CD4-positive, alpha-beta T cell (primary cell): Measurements from ENCODE around the gene NRXN3. TPM values are rescaled to one million over a fixed set of nuclear protein-coding genes. Genes with fewer than 3 reads are reported as not detected.

ENCODE experiments used
- ATAC-seq: fragments of 200-7000 bp; cut with Tn5 transposase; one replicate; pipeline ENCODE4 v1.10.0; 2022; ENCODE audit warnings: mild to moderate bottlenecking; ENCODE audit not compliant: poor library complexity
- CTCF ChIA-PET: fragments of 350-600 bp; sonication (Branson Sonifier 250); formaldehyde crosslinking; loops from one replicate; lab custom pipeline; 2021; ENCODE audit warnings: antibody characterized with exemption, inconsistent platforms; lab: Charles Lee
- POLR2A ChIA-PET: fragments of 350-600 bp; sonication (Branson Sonifier 250); formaldehyde crosslinking; loops from one replicate; lab custom pipeline; 2021; ENCODE audit warnings: antibody characterized with exemption, inconsistent platforms; lab: Charles Lee
- DNase-seq, 14 experiments: peaks; one replicate each; pipeline ENCODE4 v3.0.0-alpha.2; 2013 to 2020; ENCODE audit warnings: mixed read lengths in 2 of 14
- H3K27ac ChIP-seq, 2 donors: one replicate each; pipeline versions ENCODE4 v1.5.1 to v1.7.0; 2013; ENCODE audit warnings: low read length in 2 of 2, low read depth in 1 of 2, mild to moderate bottlenecking in 1 of 2
- H3K27me3 ChIP-seq, 2 experiments: 1 replicate in 1 of 2; 2 replicates in 1 of 2; pipeline versions ENCODE4 v1.6.1 to v1.7.0; 2013; ENCODE audit warnings: low read length in 2 of 2, control low read depth in 1 of 2, mild to moderate bottlenecking in 1 of 2, moderate library complexity in 1 of 2; ENCODE audit not compliant: insufficient read depth in 2 of 2, control insufficient read depth in 1 of 2
- H3K36me3 ChIP-seq: one replicate; pipeline ENCODE4 v1.6.1; 2013; ENCODE audit warnings: low read length, control low read depth; ENCODE audit not compliant: insufficient read depth
- H3K4me1 ChIP-seq: one replicate; pipeline ENCODE4 v1.6.1; 2013; ENCODE audit warnings: low read length, control low read depth; ENCODE audit not compliant: insufficient read depth
- H3K4me3 ChIP-seq: one replicate; pipeline ENCODE4 v1.5.1; 2013; ENCODE audit warnings: mild to moderate bottlenecking, low read length, moderate library complexity
- H3K9me3 ChIP-seq, 2 experiments: 1 replicate in 1 of 2; 2 replicates in 1 of 2; pipeline versions ENCODE4 v1.6.1 to v1.7.0; 2013; ENCODE audit warnings: low read length in 2 of 2, mild to moderate bottlenecking in 2 of 2, control low read depth in 1 of 2, moderate library complexity in 1 of 2; ENCODE audit not compliant: control insufficient read depth in 1 of 2, insufficient read depth in 1 of 2
- H3K27ac Mint-ChIP-seq: one replicate; pipeline ENCODE4 v1.8.0; 2020; ENCODE audit warnings: mixed read lengths
- H3K27me3 Mint-ChIP-seq: one replicate; pipeline ENCODE4 v1.8.0; 2021; ENCODE audit warnings: mixed read lengths
- H3K36me3 Mint-ChIP-seq: one replicate; pipeline ENCODE4 v1.8.0; 2021; ENCODE audit warnings: low read depth, mixed read lengths
- H3K4me1 Mint-ChIP-seq: one replicate; pipeline ENCODE4 v1.8.0; 2021; ENCODE audit warnings: low read depth, mixed read lengths
- H3K4me3 Mint-ChIP-seq: one replicate; pipeline ENCODE4 v1.8.0; 2020; ENCODE audit warnings: mild to moderate bottlenecking, mixed read lengths
- H3K9me3 Mint-ChIP-seq: one replicate; pipeline ENCODE4 v1.8.0; 2020; ENCODE audit warnings: mixed read lengths
- CTCF ChIP-seq: fragments of 200-600 bp; IDR thresholded peaks from one replicate; pipeline ENCODE4 v1.8.0; 2022; ENCODE audit warnings: antibody characterized with exemption, mild to moderate bottlenecking
- intact Hi-C, 2 experiments: fragments of 100-400 bp; cut with DNase I in 1 of 2; cut with micrococcal nuclease in 1 of 2; formaldehyde crosslinking; loops; one replicate each; pipeline versions ENCODE4 v1.15.1 to v1.9.0; 2023 to 2025; cut with DNase I, micrococcal nuclease
- total RNA-seq, 174 experiments: library from RNA in 2 of 174; stranded (reverse) in 2 of 174; gene quantifications; one replicate each; pipeline ENCODE4 v1.2.3 and lab custom pipeline; 2021 to 2026

The NRXN3 gene
- total RNA-seq, 2 experiments from 2014 or later, result not detected

- intact Hi-C loops, result loop anchor here (2.0 to 10.0 kb wide), 3 partner anchors 735 to 1443 kb away; no protein-coding TSS in a partner anchor
Observed at GRCh38 chr14:78598046-78598920, 428.1 kb downstream of the NRXN3 start.

GRCh38 chr14:78605025-78605762 lies 435.0 kb downstream of the NRXN3 start:
- CTCF ChIA-PET, result no interaction called here
- Histone ChIP-seq H3K4me1 (no peaks in the 10 kb centered on the region), H3K27me3 (peaks cover 0 to 2% of the 10 kb centered on the region in 2 experiments), H3K9me3 (no peaks in the 10 kb centered on the region), H3K27ac (no peak overlapping the region), H3K36me3 (no peaks in the 10 kb centered on the region), H3K4me3 (no peak overlapping the region)
- Mint-ChIP-seq H3K4me3 (no peak overlapping the region), H3K9me3 (no peaks in the 10 kb centered on the region), H3K27me3 (peaks cover 17% of the 10 kb centered on the region), H3K36me3 (no peaks in the 10 kb centered on the region), H3K4me1 (no peaks in the 10 kb centered on the region), H3K27ac (no peak overlapping the region)
- ATAC-seq, result no peak
- POLR2A ChIA-PET, result no interaction called here
- no peak for DNase-seq
- no peak for TF ChIP-seq CTCF
- intact Hi-C loops, result no loop called here

More at GRCh38 chr14:78598046-78598920, 428.1 kb downstream of the NRXN3 start:
- Mint-ChIP-seq H3K27ac (no peak overlapping the region), H3K36me3 (no peaks in the 10 kb centered on the region), H3K4me3 (no peak overlapping the region), H3K27me3 (peaks cover 26% of the 10 kb centered on the region), H3K9me3 (no peaks in the 10 kb centered on the region), H3K4me1 (no peaks in the 10 kb centered on the region)
- POLR2A ChIA-PET, result no interaction called here
- H3K27me3 ChIP-seq, result peaks cover 0 to 4% of the 10 kb centered on the region in 2 experiments
- H3K4me3 ChIP-seq, result no peak overlapping the region
- H3K4me1 ChIP-seq, result no peaks in the 10 kb centered on the region
- H3K36me3 ChIP-seq, result no peaks in the 10 kb centered on the region
- CTCF ChIA-PET, result no interaction called here
- TF ChIP-seq CTCF, result peak; percentile 78
- no peak overlapping the region for H3K27ac ChIP-seq
- ATAC-seq (no peak), DNase-seq (peak in 12 of 14 experiments; percentile 1 to 56 (median 8))
- peaks cover 0 to 5% of the 10 kb centered on the region in 2 experiments for H3K9me3 ChIP-seq

DNA sequence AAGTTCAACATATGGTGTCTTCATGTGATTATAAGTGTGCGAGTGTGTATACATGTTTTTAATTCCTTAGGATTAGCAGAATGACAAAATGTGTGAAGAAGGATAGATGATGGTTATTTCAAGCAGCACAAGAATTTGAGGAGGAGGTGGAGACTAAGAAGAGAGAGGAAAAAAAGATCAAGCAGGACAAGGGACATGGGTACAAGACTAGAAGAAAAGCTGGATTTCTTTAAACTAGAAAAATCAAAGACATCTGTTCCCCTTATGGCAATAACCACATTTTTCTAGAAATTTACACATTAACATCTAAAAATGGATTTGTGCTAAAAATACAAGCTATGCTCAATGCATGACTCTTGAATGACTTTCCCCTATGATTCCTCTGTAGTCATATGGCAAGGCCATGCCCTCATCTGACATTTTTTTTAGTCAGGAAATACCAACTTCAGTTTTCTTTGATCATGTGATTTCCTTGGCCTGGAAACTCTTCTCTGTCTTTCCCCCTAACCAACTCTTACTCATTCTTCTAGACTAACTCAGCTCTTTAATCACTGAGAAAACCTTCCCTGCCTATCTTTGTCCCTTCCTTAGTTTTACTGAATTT lies 435.8 kb downstream of the NRXN3 start:
- H3K4me3 Mint-ChIP-seq, result no peak overlapping the region
- POLR2A ChIA-PET, result no interaction called here
- Histone ChIP-seq H3K27me3 (peaks cover 0 to 2% of the 10 kb centered on the region in 2 experiments), H3K9me3 (no peaks in the 10 kb centered on the region), H3K4me1 (no peaks in the 10 kb centered on the region), H3K36me3 (no peaks in the 10 kb centered on the region), H3K4me3 (no peak overlapping the region), H3K27ac (no peak overlapping the region)
- H3K9me3 Mint-ChIP-seq, result no peaks in the 10 kb centered on the region
- no peaks in the 10 kb centered on the region for H3K4me1 Mint-ChIP-seq
- intact Hi-C loops, result no loop called here
- peaks cover 15% of the 10 kb centered on the region for H3K27me3 Mint-ChIP-seq
- H3K27ac Mint-ChIP-seq, result no peak overlapping the region
- no peak for TF ChIP-seq CTCF
- CTCF ChIA-PET, result no interaction called here
- ATAC-seq (no peak), DNase-seq (no peak)
- H3K36me3 Mint-ChIP-seq, result no peaks in the 10 kb centered on the region
